T-helper 2 cell treated with Interferon-gamma antibody and Interleukin-4, amounts not matched to agents 100 ng/mL and 5 ng/mL, for 36 hours (primary cell): ENCODE results near the gene CLDND1. TPM values are rescaled to one million over a fixed set of nuclear protein-coding genes. Genes with fewer than 3 reads are reported as not detected.

Experiments used
- intact Hi-C: fragments of 100-400 bp; cut with micrococcal nuclease; formaldehyde crosslinking; loops from one replicate; pipeline ENCODE4 v1.15.1; 2023
- total RNA-seq: library from RNA; stranded (reverse); gene quantifications from 2 replicates; pipeline ENCODE4 v1.2.3, GENCODE V29; 2022

CLDND1 gene
- total RNA-seq, 1 donor from 2014 or later = 555 TPM

DNA sequence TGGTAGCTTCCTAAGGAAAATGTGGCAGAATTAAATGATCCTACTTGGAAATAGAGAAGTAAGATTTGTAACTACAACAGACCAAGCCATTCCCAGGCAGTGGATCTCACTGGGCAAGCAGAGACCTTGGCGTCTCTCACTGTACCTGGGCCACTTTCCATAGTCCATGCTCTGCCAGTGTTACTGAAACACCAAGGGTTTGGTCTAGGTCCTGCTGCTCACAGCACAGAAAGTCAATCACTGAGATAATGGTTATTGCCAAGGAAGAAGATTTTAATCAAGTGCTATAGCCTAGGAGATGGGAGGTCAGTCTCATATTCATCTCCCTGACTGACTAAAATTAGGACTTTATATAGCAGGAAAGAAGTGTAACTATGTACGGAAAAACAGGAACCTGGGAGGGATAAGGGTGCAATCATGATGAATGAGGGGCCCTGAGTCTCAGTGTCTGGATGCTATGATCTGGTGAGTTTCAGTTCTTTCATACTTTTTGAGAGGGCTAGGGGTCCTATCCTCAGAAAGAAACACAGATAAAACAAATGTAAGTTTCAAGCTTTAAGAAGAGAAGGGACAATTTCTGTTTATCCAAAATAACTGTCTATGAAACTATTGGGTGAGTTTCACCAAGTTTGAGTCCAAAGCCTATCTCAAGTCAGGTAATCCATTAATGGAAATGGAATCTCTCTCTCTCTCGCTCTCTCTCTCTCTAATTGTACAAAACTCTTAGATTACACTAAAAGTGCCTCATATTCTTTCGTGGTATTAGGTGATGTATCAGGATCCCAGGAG lies 29.7 kb upstream of the CLDND1 start:
- intact Hi-C loops = loop anchor here (10.0 kb wide), 1 partner anchor 728 kb away; the partner anchor contains the start of gene CRYBG3

DNA sequence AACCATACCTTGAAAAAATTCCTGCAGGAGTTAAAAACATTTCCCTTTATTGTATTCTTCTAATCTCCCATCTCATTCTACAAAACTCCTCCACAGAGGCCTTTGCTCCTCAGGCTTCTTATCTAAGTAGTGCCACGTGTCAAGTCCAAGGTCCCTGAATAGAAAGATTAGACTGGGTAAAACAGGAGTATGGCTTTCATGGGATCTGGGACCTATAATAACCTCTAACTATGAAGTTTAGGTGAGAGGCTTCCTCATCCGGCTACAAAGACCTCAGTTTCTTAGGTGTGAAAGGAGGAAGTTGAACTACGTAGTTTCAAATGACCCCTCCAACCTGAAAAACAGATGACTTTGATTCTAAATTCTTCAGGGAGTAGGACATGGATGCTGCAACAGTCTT lies 29.1 kb upstream of the CLDND1 start:
- intact Hi-C loops = loop anchor here (10.0 kb wide), 1 partner anchor 727 kb away; the partner anchor contains the start of gene CRYBG3

DNA sequence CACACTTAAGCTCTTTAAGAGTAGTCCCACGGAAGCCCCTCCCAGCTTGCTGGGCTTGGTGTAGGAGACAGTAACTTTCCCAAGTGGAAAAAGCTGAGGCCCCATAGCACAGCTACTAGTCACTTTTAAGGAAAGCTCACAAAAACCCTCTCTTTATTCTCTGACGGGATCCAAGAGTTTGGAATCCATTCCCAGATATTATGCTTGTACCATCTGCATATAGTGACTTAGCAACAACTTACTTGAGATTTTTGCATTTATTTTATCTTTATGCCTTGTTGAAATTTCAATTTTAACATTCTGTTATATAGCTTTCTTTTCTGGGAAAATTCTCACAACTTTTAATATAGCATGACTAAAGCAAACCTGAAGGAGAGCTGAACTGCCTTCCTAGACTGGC lies 28.5 kb upstream of the CLDND1 start:
- intact Hi-C loops = loop anchor here (10.0 kb wide), 1 partner anchor 726 kb away; the partner anchor contains the start of gene CRYBG3

DNA sequence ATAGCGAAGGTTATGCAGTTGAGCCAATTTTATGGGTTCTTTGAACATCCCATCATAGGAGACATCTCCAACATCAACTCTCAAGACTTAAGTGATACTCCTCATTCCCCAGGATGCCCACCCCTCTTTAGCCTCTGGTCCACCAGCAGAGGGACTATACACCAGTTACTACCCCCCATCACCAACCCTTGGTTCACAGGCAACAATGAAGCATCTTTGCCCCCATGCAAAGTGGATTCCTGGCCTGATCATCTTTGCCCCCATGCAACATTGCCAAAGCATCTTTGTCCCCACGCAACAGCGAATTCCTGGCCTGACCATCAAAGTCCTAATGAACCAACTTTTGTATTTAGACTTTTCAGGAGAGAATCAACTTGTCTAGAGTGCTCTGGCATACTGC lies 28.1 kb upstream of the CLDND1 start:
- intact Hi-C loops = loop anchor here (10.0 kb wide), 1 partner anchor 726 kb away; the partner anchor contains the start of gene CRYBG3

DNA sequence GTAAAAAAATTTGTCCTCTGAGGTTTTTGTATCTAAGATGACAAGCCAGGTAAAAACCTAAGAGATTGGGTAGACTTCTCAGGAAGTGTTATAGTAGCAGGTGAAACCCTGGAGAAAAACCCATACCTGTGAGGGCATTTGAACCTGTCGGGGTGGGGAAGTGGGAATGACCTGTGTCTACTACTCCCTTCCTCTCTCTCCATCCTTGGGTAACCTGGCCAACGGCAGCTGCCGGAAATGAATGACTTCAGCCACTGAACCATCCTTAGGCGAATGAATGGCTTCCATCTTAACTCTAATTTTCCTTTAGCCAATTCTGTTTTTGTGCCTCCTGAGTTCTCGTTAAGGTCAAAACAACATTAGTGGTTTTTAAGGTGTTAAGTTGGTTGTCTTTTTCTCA lies 25.8 kb upstream of the CLDND1 start:
- intact Hi-C loops = no loop called here

DNA sequence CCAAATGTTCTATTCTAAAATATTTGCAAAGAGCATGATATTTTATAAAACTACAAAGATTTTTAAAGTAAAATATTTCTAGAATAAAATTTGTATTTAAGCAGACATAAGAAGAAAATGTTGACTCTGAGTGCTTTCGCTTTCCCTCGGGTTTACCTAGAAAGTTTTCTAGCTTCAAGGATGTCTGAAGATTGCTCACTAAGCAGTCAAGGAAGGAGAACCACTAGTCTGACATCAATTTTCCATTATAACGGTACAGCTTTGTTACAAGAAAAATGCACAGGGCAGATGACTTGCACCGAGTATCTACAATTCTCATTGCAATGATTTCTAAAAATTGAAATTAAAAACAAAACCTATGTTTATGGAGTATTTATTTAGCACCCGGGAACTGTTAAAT lies 23.2 kb upstream of the CLDND1 start:
- intact Hi-C loops = loop anchor here (1.0 kb wide), 1 partner anchor 10 kb away; no protein-coding TSS in a partner anchor

DNA sequence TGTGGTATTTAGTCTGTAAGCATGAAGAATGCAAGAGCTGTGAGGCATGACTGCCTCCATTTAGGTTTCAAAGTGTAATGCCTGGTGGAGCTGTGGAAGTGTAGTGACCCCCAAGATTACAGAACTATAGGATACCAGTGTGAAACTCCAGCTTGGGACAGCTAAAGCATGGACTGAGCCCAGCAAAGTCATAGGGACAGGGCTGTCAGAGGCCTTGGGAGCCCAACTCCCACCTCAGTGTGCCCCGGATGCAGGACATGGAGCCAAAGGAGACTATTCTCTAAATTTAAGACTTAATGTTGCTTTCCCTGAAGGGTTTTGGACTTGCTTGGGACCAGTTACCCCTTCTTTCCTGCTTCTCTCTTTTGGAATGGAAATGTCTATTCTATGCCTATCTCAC lies 19.9 kb upstream of the CLDND1 start:
- intact Hi-C loops = no loop called here

DNA sequence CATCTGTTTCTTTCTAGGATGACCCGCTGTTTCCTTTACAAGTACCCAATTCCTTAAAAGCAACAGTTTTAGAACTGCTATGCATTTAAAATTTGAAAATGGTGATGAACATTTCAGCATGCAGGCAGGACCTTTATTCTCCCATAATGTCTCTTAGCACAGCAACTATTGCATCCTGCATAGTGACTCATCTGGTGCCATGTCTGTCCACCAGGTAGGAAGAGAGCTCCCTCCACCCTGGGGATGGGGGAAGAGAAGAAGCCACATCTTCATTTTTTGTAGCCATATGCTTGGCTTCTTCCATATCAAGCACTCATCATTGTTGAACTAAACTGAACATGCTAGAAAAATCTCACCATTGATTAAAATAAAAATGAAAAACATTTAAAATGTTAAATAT lies 19.0 kb upstream of the CLDND1 start:
- intact Hi-C loops = no loop called here

DNA sequence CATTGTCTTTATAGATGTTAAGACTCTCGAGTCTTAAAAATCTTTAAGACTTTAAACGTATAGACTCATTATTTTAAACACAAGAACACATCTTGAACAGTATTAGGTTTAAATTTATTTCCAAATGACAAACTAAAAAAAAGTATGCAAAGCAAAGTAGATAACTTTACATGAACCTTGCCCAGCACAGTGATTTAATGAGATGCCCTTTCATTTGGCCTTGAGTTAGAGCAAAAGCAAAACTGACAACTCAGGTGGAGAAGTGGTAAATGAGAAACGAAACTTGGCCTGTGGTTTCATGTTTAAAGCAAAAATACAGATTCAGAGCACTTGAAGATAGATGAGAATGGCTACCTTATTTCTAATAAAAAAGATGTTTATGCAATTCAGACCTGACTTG lies 17.6 kb upstream of the CLDND1 start:
- intact Hi-C loops = loop anchor here (1.0 kb wide), 3 partner anchors 17 to 22 kb away; no protein-coding TSS in a partner anchor

DNA sequence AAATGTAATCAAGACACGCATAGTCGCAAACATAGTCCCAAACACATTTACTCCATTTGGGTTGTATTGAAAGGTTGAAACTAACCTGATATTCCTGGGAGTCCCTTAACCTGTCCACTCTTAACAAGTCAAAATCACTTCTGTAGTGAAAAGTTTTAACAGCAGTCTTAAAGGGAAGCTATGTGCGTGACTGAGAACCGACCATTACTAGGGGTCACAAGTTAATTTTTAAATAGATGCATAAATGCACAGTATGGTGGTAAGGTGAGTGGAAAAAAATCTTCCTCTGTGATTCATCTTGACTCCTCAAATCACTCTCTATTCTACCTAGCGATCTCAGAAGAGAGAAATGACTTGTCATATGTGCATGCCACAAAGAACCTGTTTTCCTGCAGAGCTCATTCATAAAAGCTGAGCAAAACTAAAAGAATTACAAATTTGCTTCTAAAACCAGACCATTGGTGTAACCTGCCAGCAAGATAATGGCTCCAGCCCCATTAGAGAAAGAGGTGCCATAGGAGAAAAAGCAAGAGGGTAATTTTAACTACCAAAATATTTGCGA lies 13.8 kb upstream of the CLDND1 start:
- intact Hi-C loops = loop anchor here (1.0 to 2.0 kb wide), 2 partner anchors 14 to 20 kb away; partner anchors contain the start of gene CLDND1

DNA sequence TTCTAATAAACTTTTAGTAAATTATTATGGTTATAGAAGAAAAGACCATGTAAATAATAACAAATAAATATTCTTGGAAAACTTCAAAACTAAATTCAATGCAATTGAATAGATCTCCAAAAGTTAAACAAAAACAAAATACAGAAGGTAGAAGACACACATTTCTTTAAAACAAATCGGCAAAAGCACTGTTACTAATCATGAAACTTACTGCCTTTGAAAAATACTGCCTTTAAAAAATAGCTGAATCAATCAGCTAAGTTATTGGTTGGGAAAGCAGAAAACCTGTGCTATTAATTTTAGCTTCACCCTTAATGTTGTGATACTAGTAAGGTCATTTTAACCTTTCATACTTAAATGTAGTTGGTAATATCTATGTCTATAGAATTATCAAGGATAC lies 12.0 kb upstream of the CLDND1 start:
- intact Hi-C loops = no loop called here

DNA sequence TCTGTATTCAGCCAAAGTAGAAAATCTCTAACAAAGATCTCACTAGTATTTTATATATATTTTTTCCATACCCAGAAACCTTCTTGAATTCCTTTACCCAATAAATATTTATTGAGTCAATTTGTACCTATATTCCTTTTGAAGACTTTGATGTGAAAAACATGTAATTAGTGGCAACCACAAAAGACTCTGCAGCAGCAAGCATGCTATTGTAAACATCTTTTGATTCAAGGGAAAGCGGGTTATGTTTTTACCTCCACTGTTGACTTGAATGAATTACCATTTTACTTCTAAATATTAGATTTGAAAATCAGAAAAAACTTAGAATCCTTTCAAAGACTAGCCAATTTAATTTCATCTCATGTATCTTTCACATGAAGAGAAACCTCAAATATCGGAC lies 11.5 kb upstream of the CLDND1 start:
- intact Hi-C loops = no loop called here

DNA sequence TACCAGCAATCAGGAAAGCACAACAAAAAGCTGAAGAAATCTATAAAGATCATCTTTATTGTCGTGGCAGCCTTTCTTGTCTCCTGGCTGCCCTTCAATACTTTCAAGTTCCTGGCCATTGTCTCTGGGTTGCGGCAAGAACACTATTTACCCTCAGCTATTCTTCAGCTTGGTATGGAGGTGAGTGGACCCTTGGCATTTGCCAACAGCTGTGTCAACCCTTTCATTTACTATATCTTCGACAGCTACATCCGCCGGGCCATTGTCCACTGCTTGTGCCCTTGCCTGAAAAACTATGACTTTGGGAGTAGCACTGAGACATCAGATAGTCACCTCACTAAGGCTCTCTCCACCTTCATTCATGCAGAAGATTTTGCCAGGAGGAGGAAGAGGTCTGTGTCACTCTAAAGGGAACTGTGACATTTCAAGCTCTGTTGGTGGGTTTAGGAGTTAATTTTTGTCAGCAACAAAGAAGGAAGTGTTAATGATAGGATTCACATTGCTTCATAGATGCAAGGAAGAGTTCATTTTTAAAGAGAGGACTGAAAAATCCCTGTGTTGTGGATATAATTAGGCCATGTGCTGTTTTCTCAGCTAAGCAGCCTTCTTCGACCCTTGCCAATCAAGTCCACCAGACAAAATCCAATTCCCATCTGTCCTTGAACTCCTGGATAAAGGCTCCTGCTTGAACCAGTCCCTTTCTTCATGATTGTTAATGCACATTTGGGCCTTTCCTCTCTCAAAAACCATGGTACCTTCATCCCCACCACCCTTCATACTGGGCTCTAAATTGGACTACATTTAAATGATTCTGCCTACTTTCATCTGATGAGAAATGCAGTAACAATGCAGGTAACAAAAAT lies 10.2 kb upstream of the CLDND1 start:
- intact Hi-C loops = no loop called here

DNA sequence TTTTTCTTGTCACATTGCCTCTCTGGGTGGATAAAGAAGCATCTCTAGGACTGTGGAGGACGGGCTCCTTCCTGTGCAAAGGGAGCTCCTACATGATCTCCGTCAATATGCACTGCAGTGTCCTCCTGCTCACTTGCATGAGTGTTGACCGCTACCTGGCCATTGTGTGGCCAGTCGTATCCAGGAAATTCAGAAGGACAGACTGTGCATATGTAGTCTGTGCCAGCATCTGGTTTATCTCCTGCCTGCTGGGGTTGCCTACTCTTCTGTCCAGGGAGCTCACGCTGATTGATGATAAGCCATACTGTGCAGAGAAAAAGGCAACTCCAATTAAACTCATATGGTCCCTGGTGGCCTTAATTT lies 9.6 kb upstream of the CLDND1 start:
- intact Hi-C loops = no loop called here

DNA sequence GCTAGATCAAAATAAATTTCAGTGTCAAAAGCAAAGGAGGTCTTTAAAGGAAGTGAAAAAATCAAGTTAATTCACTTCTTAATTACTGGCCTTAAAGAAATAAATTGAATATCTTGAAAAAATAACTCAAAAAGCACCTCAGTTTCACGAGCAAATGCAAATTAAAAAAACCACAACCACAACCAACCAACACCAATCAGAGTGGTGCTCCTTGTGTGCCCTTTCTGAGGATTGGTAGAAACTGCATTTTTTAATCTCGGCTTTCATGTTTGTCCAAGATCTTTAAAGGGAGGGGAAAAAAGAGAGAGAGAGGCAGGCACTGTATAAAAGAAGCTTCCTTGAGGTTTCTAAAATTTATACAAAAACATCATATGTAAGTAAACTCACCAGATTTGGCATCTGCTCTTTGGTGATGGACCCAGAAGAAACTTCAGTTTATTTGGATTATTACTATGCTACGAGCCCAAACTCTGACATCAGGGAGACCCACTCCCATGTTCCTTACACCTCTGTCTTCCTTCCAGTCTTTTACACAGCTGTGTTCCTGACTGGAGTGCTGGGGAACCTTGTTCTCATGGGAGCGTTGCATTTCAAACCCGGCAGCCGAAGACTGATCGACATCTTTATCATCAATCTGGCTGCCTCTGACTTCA lies 9.0 kb upstream of the CLDND1 start, which contains the start of gene GPR15:
TSS of gene GPR15 (plus strand) at position 357 of the 653 bp plus-strand sequence. CDS start at position 413, 56 bp downstream.
- intact Hi-C loops = no loop called here

DNA sequence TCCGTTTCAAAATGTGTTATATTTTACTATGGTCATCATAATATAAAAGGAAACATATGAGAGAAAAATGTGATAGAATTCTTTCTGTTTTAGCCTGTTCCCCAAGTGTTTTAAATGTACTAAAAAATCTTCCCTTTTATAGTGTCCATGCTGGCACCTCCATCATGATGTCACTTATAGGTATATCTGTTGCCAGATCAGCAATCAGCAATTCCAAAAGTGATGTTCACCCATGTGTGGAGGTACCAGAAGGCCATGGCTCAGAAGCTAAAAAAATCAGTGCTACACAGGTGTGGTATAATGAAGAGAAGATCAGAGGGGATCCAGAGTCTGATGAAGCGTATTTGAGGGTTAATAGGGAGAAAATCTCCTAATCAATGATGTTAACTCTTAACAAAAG lies 8.0 kb upstream of the CLDND1 start:
- intact Hi-C loops = no loop called here

DNA sequence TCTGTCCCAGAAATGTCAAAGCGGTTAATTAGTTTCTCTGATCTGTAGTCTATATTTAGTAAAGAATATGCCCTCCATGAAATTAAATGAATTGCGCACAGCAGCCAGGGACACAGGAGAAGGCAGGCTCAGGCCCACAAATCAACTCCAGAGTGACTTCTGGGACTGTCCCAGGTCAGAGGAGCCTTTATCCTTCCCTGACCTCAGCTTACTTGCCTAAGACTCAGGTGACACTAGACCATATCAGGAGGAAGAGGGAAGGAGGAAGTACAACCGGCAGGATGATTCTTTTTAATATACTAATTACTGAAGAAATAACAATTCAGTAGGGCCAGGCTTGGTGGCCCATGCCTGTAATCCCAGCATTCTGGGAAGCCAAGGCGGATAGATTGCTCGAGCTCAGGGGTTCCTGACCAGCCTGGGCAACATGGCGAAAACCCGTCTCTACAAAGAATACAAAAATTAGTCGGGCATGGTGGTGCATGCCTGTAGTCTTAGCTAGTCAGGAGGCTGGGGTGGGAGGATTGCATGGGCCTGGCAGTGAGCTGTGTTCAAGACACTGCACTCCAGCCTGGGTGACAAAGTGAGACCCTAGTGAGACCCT lies 7.3 kb upstream of the CLDND1 start:
- intact Hi-C loops = no loop called here

DNA sequence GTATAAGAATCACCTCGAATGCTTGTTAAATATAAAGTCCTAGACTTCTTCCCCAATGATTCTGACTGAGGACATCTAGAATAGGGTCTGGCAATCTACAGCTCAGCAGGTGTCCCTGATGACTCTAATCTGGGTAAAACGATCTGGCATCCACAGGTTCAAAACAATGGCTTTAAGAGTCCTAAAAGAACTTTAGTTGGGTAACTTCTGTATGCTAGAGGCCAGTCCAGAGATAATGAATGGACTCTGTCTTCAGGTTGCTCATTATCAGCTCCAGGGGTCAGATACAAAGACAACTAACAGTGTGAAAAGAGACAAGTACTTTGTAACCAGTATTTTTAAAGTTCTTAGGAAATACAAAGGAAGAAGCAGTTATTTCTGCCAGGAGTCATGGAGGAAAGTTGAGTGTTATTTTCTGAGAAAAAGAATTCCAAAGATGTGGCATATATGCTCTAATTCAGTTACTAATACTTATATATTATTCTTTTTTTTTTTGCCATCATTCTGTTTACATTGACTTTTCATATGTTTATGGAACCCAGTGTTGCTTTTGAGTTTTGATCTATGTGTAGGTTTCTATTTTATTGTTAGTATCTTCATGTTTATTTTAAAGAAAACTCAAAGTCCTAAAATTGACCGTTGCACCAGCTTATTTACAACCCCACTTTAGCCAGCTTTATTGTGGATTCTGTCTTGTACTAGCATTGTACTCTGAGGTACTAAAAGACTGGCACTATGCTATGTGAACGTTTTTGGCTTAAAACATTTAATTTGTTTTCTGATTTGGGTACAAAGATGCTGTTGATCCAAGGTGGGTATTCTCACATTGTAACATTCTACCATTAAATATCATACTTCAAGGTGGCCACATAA lies 6.0 kb upstream of the CLDND1 start:
- intact Hi-C loops = no loop called here

DNA sequence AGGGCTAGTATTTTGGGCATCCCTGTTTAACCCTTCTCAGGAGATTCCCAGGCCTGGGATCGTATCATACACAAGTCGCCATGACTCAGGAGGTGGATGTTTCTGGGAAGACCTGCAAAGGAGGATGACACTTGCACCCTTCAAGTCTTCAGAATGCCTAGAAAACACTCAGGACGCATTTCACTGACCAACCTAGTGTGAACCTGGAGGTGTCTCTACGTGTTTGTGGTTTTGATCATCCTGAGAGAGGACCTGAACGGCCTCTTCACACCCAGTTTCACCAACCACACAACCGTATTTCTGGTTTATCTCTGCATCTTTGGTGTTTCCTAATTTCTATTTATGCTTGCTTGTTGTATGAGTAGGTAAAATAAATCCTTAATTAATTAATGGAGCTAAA lies 2.8 kb upstream of the CLDND1 start:
- intact Hi-C loops = no loop called here
